Astrocyte (in vitro differentiated cells and primary cell): ENCODE data around the gene NDUFA13.

Source experiments
- EZH2 ChIP-seq: IDR thresholded peaks from 2 replicates; pipeline ENCODE4 v1.6.1; 2012; ENCODE audit warnings: mild to moderate bottlenecking, low read length, inconsistent platforms; ENCODE audit not compliant: insufficient read depth
- TF ChIP-seq, protein P1 (sequence below): IDR thresholded peaks from 2 replicates; pipeline ENCODE4 v1.5.1; 2011; ENCODE audit warnings: low read depth, mild to moderate bottlenecking, inconsistent platforms, low read length, moderate library complexity; ENCODE audit not compliant: insufficient read depth

DNA sequence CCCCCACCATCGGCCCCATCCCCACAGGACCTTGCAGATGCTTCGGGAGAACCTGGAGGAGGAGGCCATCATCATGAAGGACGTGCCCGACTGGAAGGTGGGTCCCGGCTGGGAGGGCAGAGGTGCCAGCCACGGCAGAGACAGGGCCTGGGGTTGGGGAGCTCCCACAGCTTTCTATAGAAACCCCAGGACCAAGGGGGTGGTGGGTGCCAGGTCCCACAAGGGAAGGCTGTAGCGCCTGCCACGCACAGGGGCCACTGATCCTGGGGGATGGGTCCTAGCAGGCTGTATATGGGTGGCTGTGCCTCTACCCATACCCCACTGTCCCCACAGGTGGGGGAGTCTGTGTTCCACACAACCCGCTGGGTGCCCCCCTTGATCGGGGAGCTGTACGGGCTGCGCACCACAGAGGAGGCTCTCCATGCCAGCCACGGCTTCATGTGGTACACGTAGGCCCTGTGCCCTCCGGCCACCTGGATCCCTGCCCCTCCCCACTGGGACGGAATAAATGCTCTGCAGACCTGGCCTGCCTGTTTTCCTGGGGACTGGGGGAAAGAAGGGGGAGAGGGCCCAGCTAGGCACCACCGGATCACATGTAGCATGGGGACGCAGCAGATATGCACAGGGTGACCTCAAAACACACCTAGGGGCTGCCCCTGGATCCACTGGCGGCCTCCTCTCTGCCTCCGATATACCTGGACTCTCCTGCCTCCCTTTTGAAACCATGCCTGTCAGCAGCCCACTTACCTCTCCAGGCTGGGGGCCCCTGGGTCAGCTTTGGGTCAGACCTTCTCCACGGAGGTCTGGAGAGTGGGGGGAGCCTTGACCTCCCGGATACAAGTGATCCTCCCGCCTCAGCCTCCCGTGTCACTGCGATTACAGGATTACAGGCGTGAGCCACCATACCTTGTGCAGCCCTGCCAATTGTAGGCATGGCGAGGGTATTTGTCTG, 11.9 kb downstream of the NDUFA13 start:
- TF ChIP-seq, protein P1, sequence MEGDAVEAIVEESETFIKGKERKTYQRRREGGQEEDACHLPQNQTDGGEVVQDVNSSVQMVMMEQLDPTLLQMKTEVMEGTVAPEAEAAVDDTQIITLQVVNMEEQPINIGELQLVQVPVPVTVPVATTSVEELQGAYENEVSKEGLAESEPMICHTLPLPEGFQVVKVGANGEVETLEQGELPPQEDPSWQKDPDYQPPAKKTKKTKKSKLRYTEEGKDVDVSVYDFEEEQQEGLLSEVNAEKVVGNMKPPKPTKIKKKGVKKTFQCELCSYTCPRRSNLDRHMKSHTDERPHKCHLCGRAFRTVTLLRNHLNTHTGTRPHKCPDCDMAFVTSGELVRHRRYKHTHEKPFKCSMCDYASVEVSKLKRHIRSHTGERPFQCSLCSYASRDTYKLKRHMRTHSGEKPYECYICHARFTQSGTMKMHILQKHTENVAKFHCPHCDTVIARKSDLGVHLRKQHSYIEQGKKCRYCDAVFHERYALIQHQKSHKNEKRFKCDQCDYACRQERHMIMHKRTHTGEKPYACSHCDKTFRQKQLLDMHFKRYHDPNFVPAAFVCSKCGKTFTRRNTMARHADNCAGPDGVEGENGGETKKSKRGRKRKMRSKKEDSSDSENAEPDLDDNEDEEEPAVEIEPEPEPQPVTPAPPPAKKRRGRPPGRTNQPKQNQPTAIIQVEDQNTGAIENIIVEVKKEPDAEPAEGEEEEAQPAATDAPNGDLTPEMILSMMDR: no peak
- TF ChIP-seq EZH2: no peak
